OCI-M2 (cell line): ENCODE data around the gene FNDC10.
"Not testable (repeated sequence)": the region's sequence is repeated elsewhere in the genome, so short reads cannot be mapped to it uniquely, and the experiment has no call there.

Source experiments
- DNase-seq: peaks from one replicate; lab custom pipeline; 2025; ENCODE audit not compliant: unreplicated experiment; lab: John Stamatoyannopoulos, UW

The FNDC10 gene

GRCh38 chr1:1567891-1568291 is 32.0 kb downstream of the FNDC10 start:
- DNase-seq: no peak

GRCh38 chr1:1567152-1567875 is 32.6 kb downstream of the FNDC10 start:
- DNase-seq: no peak

GRCh38 chr1:1565340-1565739 is 34.6 kb downstream of the FNDC10 start:
- DNase-seq: no peak

GRCh38 chr1:1564268-1564667 is 35.7 kb downstream of the FNDC10 start:
- no peak for DNase-seq

- no peak for DNase-seq
These were observed 36.2 kb downstream of the FNDC10 start for GRCh38 chr1:1563688-1564087.

GRCh38 chr1:1562556-1563195 is 37.3 kb downstream of the FNDC10 start:
- DNase-seq: no peak

- DNase-seq: no peak
These were observed 38.0 kb downstream of the FNDC10 start for GRCh38 chr1:1561801-1562470.

- DNase-seq: no peak
These were observed 39.8 kb downstream of the FNDC10 start for GRCh38 chr1:1560178-1560577.

- DNase-seq: no peak
These were observed 40.9 kb downstream of the FNDC10 start for GRCh38 chr1:1559066-1559465.

GRCh38 chr1:1558591-1558990 is 41.3 kb downstream of the FNDC10 start:
- DNase-seq: no peak

- DNase-seq: not testable (repeated sequence)
These were observed 42.2 kb downstream of the FNDC10 start for GRCh38 chr1:1557688-1558087.

GRCh38 chr1:1556961-1557360 is 43.0 kb downstream of the FNDC10 start:
- not testable (repeated sequence) for DNase-seq

- DNase-seq: no peak
These were observed 43.4 kb downstream of the FNDC10 start for GRCh38 chr1:1556505-1556904.

GRCh38 chr1:1554926-1555915 is 44.7 kb downstream of the FNDC10 start:
- DNase-seq: no peak

- DNase-seq: no peak
These were observed 45.4 kb downstream of the FNDC10 start for GRCh38 chr1:1554550-1554925.

GRCh38 chr1:1553821-1554494 is 46.0 kb downstream of the FNDC10 start:
- no peak for DNase-seq

- no peak for DNase-seq
These were observed 47.7 kb downstream of the FNDC10 start for GRCh38 chr1:1552263-1552639.

GRCh38 chr1:1551524-1552262 is 48.2 kb downstream of the FNDC10 start:
- no peak for DNase-seq

GRCh38 chr1:1550591-1551432 is 49.1 kb downstream of the FNDC10 start:
- DNase-seq: no peak
